ENCODE measurements around the gene UGGT1.
"Not testable (repeated sequence)": the region's sequence is repeated elsewhere in the genome, so short reads cannot be mapped to it uniquely, and the experiment has no call there.

UGGT1 gene

GRCh38 chr2:128206245-128206644 lies 115.2 kb downstream of the UGGT1 start:
- H3K9me3 ChIP-seq: no peaks in the 10 kb centered on the region
- no peak for TF ChIP-seq CTCF (IDR thresholded peaks at IDR 0.05; ENCODE audit: low read depth, low read length)
- H3K27me3 ChIP-seq: no peaks in the 10 kb centered on the region
- H3K4me1 ChIP-seq: no peaks in the 10 kb centered on the region
- DNase-seq: no peak
- H3K4me3 ChIP-seq (ENCODE audit: low read depth, low read length): no peak overlapping the region
- H3K36me3 ChIP-seq: no peaks in the 10 kb centered on the region

- Histone ChIP-seq H3K4me1 (no peaks in the 10 kb centered on the region), H3K9me3 (no peaks in the 10 kb centered on the region)
Measured at GRCh38 chr2:128208023-128208422, 117.0 kb downstream of the UGGT1 start.

GRCh38 chr2:128208631-128209324 lies 117.8 kb downstream of the UGGT1 start:
- not testable (repeated sequence) for H3K9me3 ChIP-seq; H3K36me3 ChIP-seq; DNase-seq; H3K27me3 ChIP-seq; H3K4me1 ChIP-seq; H3K4me3 ChIP-seq (ENCODE audit: low read depth, low read length)

More at GRCh38 chr2:128208023-128208422, 117.0 kb downstream of the UGGT1 start:
- Histone ChIP-seq H3K4me3 (ENCODE audit: low read depth, low read length) (no peak overlapping the region), H3K27me3 (no peaks in the 10 kb centered on the region), H3K36me3 (no peaks in the 10 kb centered on the region)
- DNase-seq: no peak
- no peak for TF ChIP-seq CTCF (IDR thresholded peaks at IDR 0.05; ENCODE audit: low read depth, low read length)

GRCh38 chr2:128214251-128214650 lies 123.3 kb downstream of the UGGT1 start:
- no peak for TF ChIP-seq CTCF (IDR thresholded peaks at IDR 0.05; ENCODE audit: low read depth, low read length)

GRCh38 chr2:128214866-128215460 lies 124.0 kb downstream of the UGGT1 start:
- no peak for DNase-seq
- TF ChIP-seq CTCF (IDR thresholded peaks at IDR 0.05; ENCODE audit: low read depth, low read length): no peak
- H3K9me3 ChIP-seq: no peaks in the 10 kb centered on the region
- H3K36me3 ChIP-seq: no peaks in the 10 kb centered on the region
- H3K4me1 ChIP-seq: no peaks in the 10 kb centered on the region
- no peaks in the 10 kb centered on the region for H3K27me3 ChIP-seq
- H3K4me3 ChIP-seq (ENCODE audit: low read depth, low read length): no peak overlapping the region

More at GRCh38 chr2:128214251-128214650, 123.3 kb downstream of the UGGT1 start:
- H3K9me3 ChIP-seq: no peaks in the 10 kb centered on the region
- H3K36me3 ChIP-seq: no peaks in the 10 kb centered on the region
- H3K4me3 ChIP-seq (ENCODE audit: low read depth, low read length): no peak overlapping the region
- H3K27me3 ChIP-seq: no peaks in the 10 kb centered on the region
- DNase-seq: no peak
- no peaks in the 10 kb centered on the region for H3K4me1 ChIP-seq

GRCh38 chr2:128215897-128216642 lies 125.1 kb downstream of the UGGT1 start:
- TF ChIP-seq CTCF (IDR thresholded peaks at IDR 0.05; ENCODE audit: low read depth, low read length): no peak
- no peak for DNase-seq
- H3K27me3 ChIP-seq: no peaks in the 10 kb centered on the region
- H3K9me3 ChIP-seq: no peaks in the 10 kb centered on the region
- H3K36me3 ChIP-seq: no peaks in the 10 kb centered on the region
- no peak overlapping the region for H3K4me3 ChIP-seq (ENCODE audit: low read depth, low read length)
- H3K4me1 ChIP-seq: no peaks in the 10 kb centered on the region
